GM18519 (cell line): Measurements from ENCODE around the gene MUC15.
"Not testable (repeated sequence)": the region's sequence is repeated elsewhere in the genome, so short reads cannot be mapped to it uniquely, and the experiment has no call there.

Source experiments
- ATAC-seq: cut with Tn5 transposase; IDR thresholded peaks from one replicate; pipeline ENCODE4 v1.9.1; 2021; ENCODE audit warnings: mild to moderate bottlenecking, moderate library complexity; ENCODE audit not compliant: unreplicated experiment, low FRiP score

The MUC15 gene

GRCh38 chr11:26571861-26572654 is at the start of gene MUC15:
TSS of gene MUC15 (minus strand) at chr11:26572263. CDS start at chr11:26567094, 5,169 bp downstream.
- no peak for ATAC-seq

- ATAC-seq = no peak
Measured at GRCh38 chr11:26621132-26621531, 49.1 kb upstream of the MUC15 start.

GRCh38 chr11:26620282-26621045 is 48.4 kb upstream of the MUC15 start:
- no peak for ATAC-seq

- ATAC-seq = no peak
Measured at GRCh38 chr11:26618441-26618840, 46.4 kb upstream of the MUC15 start.

- no peak for ATAC-seq
Measured at GRCh38 chr11:26613759-26614158, 41.7 kb upstream of the MUC15 start.

- ATAC-seq = no peak
Measured at GRCh38 chr11:26608507-26609146, 36.6 kb upstream of the MUC15 start.

- peak; percentile 37 for ATAC-seq
Measured at GRCh38 chr11:26607725-26608506, 35.9 kb upstream of the MUC15 start.

GRCh38 chr11:26599876-26600434 is 27.9 kb upstream of the MUC15 start:
- no peak for ATAC-seq

GRCh38 chr11:26599425-26599824 is 27.4 kb upstream of the MUC15 start:
- ATAC-seq = no peak

- ATAC-seq = no peak
Measured at GRCh38 chr11:26597899-26598298, 25.8 kb upstream of the MUC15 start.

GRCh38 chr11:26597049-26597689 is 25.1 kb upstream of the MUC15 start:
- not testable (repeated sequence) for ATAC-seq

GRCh38 chr11:26595207-26595865 is 23.3 kb upstream of the MUC15 start:
- ATAC-seq = not testable (repeated sequence)

GRCh38 chr11:26593691-26594090 is 21.6 kb upstream of the MUC15 start:
- no peak for ATAC-seq

- ATAC-seq = no peak
Measured at GRCh38 chr11:26587073-26587472, 15.0 kb upstream of the MUC15 start.

- ATAC-seq = no peak
Measured at GRCh38 chr11:26584818-26585217, 12.8 kb upstream of the MUC15 start.

GRCh38 chr11:26583550-26583949 is 11.5 kb upstream of the MUC15 start:
- ATAC-seq = no peak

- no peak for ATAC-seq
Measured at GRCh38 chr11:26580929-26581328, 8.9 kb upstream of the MUC15 start.

- no peak for ATAC-seq
Measured at GRCh38 chr11:26579683-26580082, 7.6 kb upstream of the MUC15 start.

GRCh38 chr11:26578998-26579661 is 7.1 kb upstream of the MUC15 start:
- ATAC-seq = no peak
